HG03045 (cell line): ENCODE data around the gene WAC.

ENCODE experiments used
- ATAC-seq: cut with Tn5 transposase; IDR thresholded peaks from one replicate; pipeline ENCODE4 v1.9.1; 2021; ENCODE audit warnings: mild to moderate bottlenecking, moderate library complexity; ENCODE audit not compliant: unreplicated experiment

The WAC gene

GRCh38 chr10:28663576-28664368 is 130.9 kb downstream of the WAC start:
- peak; percentile 85 for ATAC-seq

DNA sequence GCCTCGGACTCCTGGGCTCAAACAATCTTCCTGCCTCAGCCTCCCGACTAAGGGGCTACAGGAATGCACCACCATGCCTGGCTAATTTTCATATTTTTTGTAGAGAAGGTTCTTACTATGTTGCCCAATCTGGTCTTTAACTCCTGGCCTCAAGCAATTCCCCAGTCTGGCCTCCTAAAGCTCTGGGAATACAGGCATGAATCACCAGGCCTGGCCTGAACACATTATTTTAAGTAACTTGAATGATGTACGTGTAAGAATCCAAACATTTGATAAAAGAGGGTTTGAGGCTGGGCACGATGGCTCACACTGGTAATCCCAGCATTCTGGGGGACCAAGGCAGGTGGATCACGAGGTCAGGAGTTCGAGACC is 131.4 kb downstream of the WAC start:
- ATAC-seq: no peak

DNA sequence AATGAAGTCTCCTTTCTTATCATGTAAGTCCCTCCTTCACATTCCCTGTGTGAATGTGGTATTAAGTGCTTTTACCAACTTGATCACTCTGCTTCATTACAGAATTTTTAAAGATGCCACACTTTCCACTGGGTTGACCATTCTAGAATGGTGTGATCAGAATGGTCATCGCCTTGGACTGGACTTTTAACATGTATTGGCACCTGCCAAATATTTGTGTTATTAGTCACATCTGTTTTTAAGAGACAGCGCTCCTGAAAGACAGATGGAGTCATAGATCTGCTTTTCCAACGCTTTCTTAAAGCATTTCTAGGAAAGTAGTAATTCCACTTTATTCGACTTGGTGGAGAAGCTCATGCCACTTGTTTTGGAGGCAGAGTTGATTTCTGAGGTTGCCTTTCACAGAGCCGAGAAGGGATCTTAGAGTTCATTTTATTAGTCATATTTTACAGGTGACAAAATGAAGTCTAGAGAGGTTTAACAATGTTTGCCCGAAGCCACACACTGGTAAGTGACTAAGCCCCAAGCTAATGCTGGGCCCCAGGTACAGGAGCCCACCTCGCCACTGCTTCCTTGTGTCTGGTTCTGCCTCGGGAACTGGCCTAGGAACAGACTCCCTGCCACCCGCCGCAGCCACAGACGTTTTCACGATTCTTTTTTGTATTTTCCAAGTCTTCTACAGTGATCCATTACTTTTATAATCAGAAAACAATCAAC is 134.0 kb downstream of the WAC start:
- no peak for ATAC-seq

GRCh38 chr10:28668363-28669226 is 135.7 kb downstream of the WAC start:
- ATAC-seq: no peak

DNA sequence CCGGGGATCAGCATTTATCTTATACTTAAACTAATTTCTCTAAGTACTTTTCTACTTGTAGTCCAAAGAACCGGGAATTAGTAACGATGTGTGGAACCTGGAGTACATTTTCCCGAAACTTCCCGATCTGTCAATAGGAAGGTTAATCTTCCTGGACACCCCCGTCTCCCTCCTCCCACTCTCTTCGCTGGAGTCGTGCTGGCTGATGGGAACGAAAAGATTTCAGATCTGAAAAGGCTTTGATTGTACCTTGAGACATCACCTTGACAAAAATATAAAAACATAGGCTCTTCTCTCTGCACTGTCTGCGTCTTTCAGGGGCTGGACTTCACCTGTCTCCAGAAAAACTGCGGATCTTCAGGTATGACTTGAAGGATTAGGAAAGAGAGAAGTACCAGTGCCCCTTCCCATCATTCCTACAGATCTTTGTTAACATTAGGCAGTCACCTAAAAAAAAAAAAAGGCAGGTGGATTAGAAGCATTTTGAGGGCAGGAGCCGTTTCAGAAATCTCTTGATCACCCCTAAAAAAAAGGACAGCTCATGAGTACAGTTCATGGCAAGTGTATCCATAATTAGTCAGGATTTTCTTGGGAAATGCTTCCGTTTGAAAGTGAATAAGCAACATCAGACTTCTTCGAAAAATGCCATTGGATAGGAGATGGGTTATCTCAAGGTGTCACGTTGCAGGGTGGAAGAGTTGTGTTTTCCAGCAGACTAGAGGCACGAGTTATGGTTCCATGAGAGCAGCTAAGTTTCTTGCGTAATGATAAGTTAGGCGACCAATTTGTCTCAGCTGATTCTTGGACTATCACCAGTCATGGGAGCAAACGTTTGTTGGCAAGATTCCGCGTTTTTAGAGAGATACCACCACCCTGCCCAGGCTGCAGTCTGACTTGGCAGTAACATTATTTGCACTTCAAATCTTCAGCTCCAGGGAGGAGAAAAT is 136.6 kb downstream of the WAC start:
- no peak for ATAC-seq
